ENCODE results near the gene KLHL36. TPM values are rescaled to one million over a fixed set of nuclear protein-coding genes. Genes with fewer than 3 reads are reported as not detected.

The KLHL36 gene
- total RNA-seq, 2 donors from 2014 or later = 68.1 to 78.2 TPM

GRCh38 chr16:84609563-84610177 is 38.6 kb upstream of the KLHL36 start:
- H3K36me3 Mint-ChIP-seq (ENCODE audit: low read depth) = peaks cover 5% of the 10 kb centered on the region
- peaks cover 78% of the 10 kb centered on the region for H3K4me1 Mint-ChIP-seq
- H3K4me3 Mint-ChIP-seq = peak overlapping the region; percentile 79
- H3K27ac Mint-ChIP-seq = peak overlapping the region; percentile 99
- H3K27me3 Mint-ChIP-seq = no peaks in the 10 kb centered on the region
- ATAC-seq (no peak), DNase-seq (no peak)
- H3K9me3 ChIP-seq (ENCODE audit: control insufficient read depth, low read length, poor library complexity, severe bottlenecking) = no peaks in the 10 kb centered on the region

- H3K27ac Mint-ChIP-seq = peak overlapping the region; percentile 99
- H3K4me3 Mint-ChIP-seq = peak overlapping the region; percentile 79
- DNase-seq = no peak
- H3K36me3 Mint-ChIP-seq (ENCODE audit: low read depth) = peaks cover 5% of the 10 kb centered on the region
- peaks cover 84% of the 10 kb centered on the region for H3K4me1 Mint-ChIP-seq
- no peak for ATAC-seq
- no peaks in the 10 kb centered on the region for H3K27me3 Mint-ChIP-seq
- no peaks in the 10 kb centered on the region for H3K9me3 ChIP-seq (ENCODE audit: control insufficient read depth, low read length, poor library complexity, severe bottlenecking)
These were observed 37.9 kb upstream of the KLHL36 start for GRCh38 chr16:84610376-84610775.

- peak overlapping the region; percentile 39 for H3K4me3 Mint-ChIP-seq
- peak overlapping the region; percentile 99 for H3K27ac Mint-ChIP-seq
- no peak for ATAC-seq
- no peaks in the 10 kb centered on the region for H3K27me3 Mint-ChIP-seq
- DNase-seq = no peak
- peaks cover 5% of the 10 kb centered on the region for H3K36me3 Mint-ChIP-seq (ENCODE audit: low read depth)
- H3K9me3 ChIP-seq (ENCODE audit: control insufficient read depth, low read length, poor library complexity, severe bottlenecking) = no peaks in the 10 kb centered on the region
- peaks cover 85% of the 10 kb centered on the region for H3K4me1 Mint-ChIP-seq
These were observed 37.3 kb upstream of the KLHL36 start for GRCh38 chr16:84611041-84611440.

GRCh38 chr16:84612686-84613085 is 35.6 kb upstream of the KLHL36 start:
- Mint-ChIP-seq H3K4me1 (peaks cover 75% of the 10 kb centered on the region), H3K27ac (peak overlapping the region; percentile 99), H3K27me3 (no peaks in the 10 kb centered on the region), H3K4me3 (peak overlapping the region; percentile 99), H3K36me3 (ENCODE audit: low read depth) (peaks cover 8% of the 10 kb centered on the region)
- ATAC-seq = no peak
- H3K9me3 ChIP-seq (ENCODE audit: control insufficient read depth, low read length, poor library complexity, severe bottlenecking) = no peaks in the 10 kb centered on the region
- DNase-seq = no peak

GRCh38 chr16:84613408-84614072 is 34.8 kb upstream of the KLHL36 start:
- peaks cover 72% of the 10 kb centered on the region for H3K4me1 Mint-ChIP-seq
- peak overlapping the region; percentile 99 for H3K27ac Mint-ChIP-seq
- ATAC-seq (no peak), DNase-seq (no peak)
- H3K9me3 ChIP-seq (ENCODE audit: control insufficient read depth, low read length, poor library complexity, severe bottlenecking) = no peaks in the 10 kb centered on the region
- peaks cover 8% of the 10 kb centered on the region for H3K36me3 Mint-ChIP-seq (ENCODE audit: low read depth)
- no peaks in the 10 kb centered on the region for H3K27me3 Mint-ChIP-seq
- peak overlapping the region; percentile 99 for H3K4me3 Mint-ChIP-seq

GRCh38 chr16:84614073-84614459 is 34.2 kb upstream of the KLHL36 start:
- no peak for ATAC-seq
- H3K36me3 Mint-ChIP-seq (ENCODE audit: low read depth) = peaks cover 8% of the 10 kb centered on the region
- no peaks in the 10 kb centered on the region for H3K27me3 Mint-ChIP-seq

GRCh38 chr16:84614623-84614967 is 33.7 kb upstream of the KLHL36 start:
- H3K4me1 Mint-ChIP-seq = peaks cover 71% of the 10 kb centered on the region
- H3K27me3 Mint-ChIP-seq = no peaks in the 10 kb centered on the region
- DNase-seq = no peak
- H3K4me3 Mint-ChIP-seq = peak overlapping the region; percentile 99
- no peaks in the 10 kb centered on the region for H3K9me3 ChIP-seq (ENCODE audit: control insufficient read depth, low read length, poor library complexity, severe bottlenecking)
- peak overlapping the region; percentile 99 for H3K27ac Mint-ChIP-seq
- no peak for ATAC-seq
- peaks cover 8% of the 10 kb centered on the region for H3K36me3 Mint-ChIP-seq (ENCODE audit: low read depth)

More at GRCh38 chr16:84614073-84614459, 34.2 kb upstream of the KLHL36 start:
- H3K9me3 ChIP-seq (ENCODE audit: control insufficient read depth, low read length, poor library complexity, severe bottlenecking) = no peaks in the 10 kb centered on the region
- no peak for DNase-seq
- H3K4me3 Mint-ChIP-seq = peak overlapping the region; percentile 99
- peak overlapping the region; percentile 99 for H3K27ac Mint-ChIP-seq
- peaks cover 73% of the 10 kb centered on the region for H3K4me1 Mint-ChIP-seq

- no peaks in the 10 kb centered on the region for H3K27me3 Mint-ChIP-seq
These were observed 33.1 kb upstream of the KLHL36 start for GRCh38 chr16:84614968-84615813.

GRCh38 chr16:84616515-84616914 is 31.8 kb upstream of the KLHL36 start:
- ATAC-seq = peak; percentile 22
- Mint-ChIP-seq H3K4me1 (peaks cover 53% of the 10 kb centered on the region), H3K36me3 (ENCODE audit: low read depth) (peaks cover 8% of the 10 kb centered on the region), H3K4me3 (peak overlapping the region; percentile 99), H3K27me3 (no peaks in the 10 kb centered on the region), H3K27ac (peak overlapping the region; percentile 99)
- H3K9me3 ChIP-seq (ENCODE audit: control insufficient read depth, low read length, poor library complexity, severe bottlenecking) = no peaks in the 10 kb centered on the region
- DNase-seq = no peak

More at GRCh38 chr16:84614968-84615813, 33.1 kb upstream of the KLHL36 start:
- Mint-ChIP-seq H3K36me3 (ENCODE audit: low read depth) (peaks cover 8% of the 10 kb centered on the region), H3K4me3 (peak overlapping the region; percentile 99), H3K4me1 (peaks cover 66% of the 10 kb centered on the region), H3K27ac (peak overlapping the region; percentile 99)
- no peak for DNase-seq
- ATAC-seq = no peak
- H3K9me3 ChIP-seq (ENCODE audit: control insufficient read depth, low read length, poor library complexity, severe bottlenecking) = no peaks in the 10 kb centered on the region

- Mint-ChIP-seq H3K36me3 (ENCODE audit: low read depth) (peaks cover 7% of the 10 kb centered on the region), H3K27ac (peak overlapping the region; percentile 99), H3K27me3 (no peaks in the 10 kb centered on the region), H3K4me1 (peaks cover 51% of the 10 kb centered on the region), H3K4me3 (peak overlapping the region; percentile 99)
- ATAC-seq (peak; percentile 36), DNase-seq (no peak)
- no peaks in the 10 kb centered on the region for H3K9me3 ChIP-seq (ENCODE audit: control insufficient read depth, low read length, poor library complexity, severe bottlenecking)
These were observed 31.1 kb upstream of the KLHL36 start for GRCh38 chr16:84617041-84617790.

- Mint-ChIP-seq H3K4me1 (peaks cover 50% of the 10 kb centered on the region), H3K27me3 (no peaks in the 10 kb centered on the region), H3K36me3 (ENCODE audit: low read depth) (peaks cover 7% of the 10 kb centered on the region), H3K4me3 (peak within 1 kb of the TSS; percentile 99), H3K27ac (peak within 1 kb of the TSS; percentile 99)
- H3K9me3 ChIP-seq (ENCODE audit: control insufficient read depth, low read length, poor library complexity, severe bottlenecking) = no peaks in the 10 kb centered on the region
- DNase-seq = peak; percentile 86 to 91 (median 91)
- peak; percentile 90 for ATAC-seq
These were observed 30.3 kb upstream of the KLHL36 start, which contains the start of gene COTL1 for GRCh38 chr16:84617791-84618580. Gene COTL1, minus strand, starts transcription at chr16:84618078. Its CDS starts 164 bp downstream, at chr16:84617914.

Measured in T-helper 17 cell (primary cell).